ENCODE measurements around the gene EHMT1.

Gene EHMT1

DNA sequence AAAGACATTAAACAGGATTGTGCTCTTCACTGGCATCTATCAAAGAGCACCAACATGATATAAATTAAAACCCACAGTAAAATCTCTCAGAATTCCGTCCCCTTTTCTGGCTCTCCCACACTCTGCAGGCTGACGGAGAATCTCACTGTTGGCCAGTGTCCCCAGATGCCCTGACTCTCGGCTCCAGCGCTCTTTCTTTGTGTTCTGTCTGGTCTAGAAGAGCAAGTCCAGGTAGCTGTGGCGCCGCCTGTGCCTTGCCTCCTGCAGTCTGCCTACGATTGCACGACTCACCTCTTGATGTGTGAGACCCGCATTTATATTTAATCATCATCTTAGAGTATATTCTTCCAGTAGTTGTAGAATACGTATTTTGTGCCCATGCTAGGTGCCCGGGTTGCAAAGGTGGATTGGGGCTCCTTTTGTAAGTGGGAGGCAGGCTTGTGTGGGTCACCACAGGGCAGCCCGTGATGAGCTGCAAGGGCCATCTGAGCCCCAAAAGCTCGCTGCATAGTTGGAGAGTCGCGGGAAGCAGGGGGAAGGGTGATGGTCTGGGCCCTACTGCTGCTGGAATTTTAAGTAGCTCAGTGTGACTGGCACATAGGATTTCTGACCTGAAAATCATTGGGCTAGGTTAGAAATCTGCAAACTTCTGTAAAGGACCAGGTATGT lies 55.6 kb downstream of the EHMT1 start:
- no peak for DNase-seq (ENCODE audit: low read depth)

DNA sequence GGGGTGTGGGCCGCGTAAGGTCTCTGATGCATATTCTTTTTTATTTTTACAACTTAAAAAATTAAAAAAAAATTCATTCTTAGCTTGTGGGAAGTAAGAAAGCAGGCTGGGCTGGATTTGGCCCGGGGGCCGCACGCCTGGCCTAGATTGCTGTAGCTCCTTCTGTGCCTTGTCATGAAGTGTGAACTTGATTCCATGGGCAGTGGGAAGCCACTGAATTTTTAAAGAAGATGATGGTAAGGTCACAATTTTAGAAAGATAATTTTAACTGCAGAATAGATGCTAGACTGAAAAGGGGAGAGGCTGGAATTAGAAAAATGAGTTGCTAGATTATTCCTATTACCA lies 56.1 kb downstream of the EHMT1 start:
- no peak for DNase-seq (ENCODE audit: low read depth)

DNA sequence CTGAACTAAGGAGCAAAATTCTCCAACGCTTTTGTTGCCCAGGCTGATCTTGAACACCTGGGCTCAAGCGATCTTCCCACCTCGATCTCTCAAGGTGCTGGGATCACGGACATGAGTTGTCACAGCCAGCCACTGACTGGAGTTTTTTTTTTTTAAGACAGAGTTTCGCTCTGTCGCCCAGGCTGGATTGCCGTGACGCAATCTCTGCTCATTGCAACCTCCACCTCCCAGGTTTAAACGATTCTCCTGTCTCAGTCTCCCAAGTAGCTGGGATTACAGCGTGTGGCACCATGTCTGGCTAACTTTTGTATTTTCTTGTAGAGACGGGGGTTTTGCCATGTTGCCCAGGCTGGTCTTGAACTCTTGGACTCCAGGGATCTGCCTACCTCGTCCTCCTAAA lies 58.2 kb downstream of the EHMT1 start:
- no peak for DNase-seq (ENCODE audit: low read depth)

DNA sequence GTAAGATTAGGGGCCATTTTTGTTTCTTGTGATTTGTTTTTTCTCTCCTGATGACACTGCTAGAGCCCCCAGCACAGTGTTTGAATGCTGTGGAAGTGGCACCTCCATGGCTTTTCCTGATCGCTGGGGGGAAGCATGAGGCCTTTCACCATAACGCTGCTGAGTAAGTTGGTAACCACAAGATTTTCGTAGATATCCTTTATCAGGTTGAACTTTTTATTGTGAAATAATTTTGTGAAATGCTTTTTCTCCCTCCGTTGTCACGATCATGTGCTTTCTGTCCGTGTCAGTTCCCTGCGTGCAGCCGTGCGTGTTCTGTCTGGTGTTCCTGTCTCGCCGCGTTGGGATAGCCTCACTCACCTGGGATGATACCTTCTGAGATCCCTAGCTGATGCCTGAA lies 59.4 kb downstream of the EHMT1 start:
- no peak for DNase-seq (ENCODE audit: low read depth)

DNA sequence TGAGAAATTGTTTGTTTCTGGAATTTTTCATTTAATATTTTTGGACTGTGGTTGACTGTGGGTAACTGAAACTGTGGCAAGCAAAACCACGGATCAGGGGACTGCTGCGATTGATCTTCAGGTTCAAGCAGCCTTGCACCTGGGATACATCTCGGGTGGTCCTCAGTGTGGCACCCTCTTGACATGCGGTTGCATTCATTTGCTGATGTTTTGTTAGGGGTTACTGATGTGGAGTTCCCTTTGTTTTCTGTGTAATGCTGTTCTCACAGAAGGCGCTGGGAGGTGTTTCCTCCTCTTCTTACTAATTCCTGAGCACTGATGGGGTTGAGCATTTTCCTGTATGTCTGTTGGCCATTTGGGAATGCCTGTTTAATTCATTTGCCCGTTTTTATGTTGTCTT lies 60.4 kb downstream of the EHMT1 start:
- DNase-seq (ENCODE audit: low read depth) = no peak

DNA sequence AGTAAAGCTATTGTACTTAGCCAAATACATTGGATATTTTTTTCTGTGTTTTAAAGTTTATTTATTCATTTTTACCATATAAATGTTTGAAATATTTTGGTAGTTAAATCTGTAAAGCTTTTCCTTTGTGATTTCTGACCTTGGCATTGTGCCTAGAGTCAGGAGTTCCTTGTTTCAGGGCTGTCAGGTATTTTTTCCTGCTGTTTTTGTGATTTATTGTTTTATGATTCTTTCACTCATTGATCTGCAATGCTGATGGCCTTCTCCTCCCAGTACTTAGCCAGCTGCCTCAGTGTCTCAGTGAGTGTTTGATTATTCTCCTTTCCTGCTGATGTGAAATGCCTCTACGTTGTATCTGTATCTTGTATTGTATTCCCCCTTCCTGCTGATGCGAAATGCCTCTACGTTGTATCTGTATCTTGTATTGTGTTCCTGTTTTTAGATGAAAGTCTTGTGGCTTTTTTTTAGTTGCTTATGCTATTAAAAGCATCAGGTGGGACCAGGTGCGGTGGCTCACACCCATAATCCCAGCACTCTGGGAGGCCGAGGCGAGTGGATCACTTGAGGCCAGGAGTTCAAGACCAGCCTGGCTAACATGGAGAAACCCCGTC lies 61.0 kb downstream of the EHMT1 start:
- no peak for DNase-seq (ENCODE audit: low read depth)

DNA sequence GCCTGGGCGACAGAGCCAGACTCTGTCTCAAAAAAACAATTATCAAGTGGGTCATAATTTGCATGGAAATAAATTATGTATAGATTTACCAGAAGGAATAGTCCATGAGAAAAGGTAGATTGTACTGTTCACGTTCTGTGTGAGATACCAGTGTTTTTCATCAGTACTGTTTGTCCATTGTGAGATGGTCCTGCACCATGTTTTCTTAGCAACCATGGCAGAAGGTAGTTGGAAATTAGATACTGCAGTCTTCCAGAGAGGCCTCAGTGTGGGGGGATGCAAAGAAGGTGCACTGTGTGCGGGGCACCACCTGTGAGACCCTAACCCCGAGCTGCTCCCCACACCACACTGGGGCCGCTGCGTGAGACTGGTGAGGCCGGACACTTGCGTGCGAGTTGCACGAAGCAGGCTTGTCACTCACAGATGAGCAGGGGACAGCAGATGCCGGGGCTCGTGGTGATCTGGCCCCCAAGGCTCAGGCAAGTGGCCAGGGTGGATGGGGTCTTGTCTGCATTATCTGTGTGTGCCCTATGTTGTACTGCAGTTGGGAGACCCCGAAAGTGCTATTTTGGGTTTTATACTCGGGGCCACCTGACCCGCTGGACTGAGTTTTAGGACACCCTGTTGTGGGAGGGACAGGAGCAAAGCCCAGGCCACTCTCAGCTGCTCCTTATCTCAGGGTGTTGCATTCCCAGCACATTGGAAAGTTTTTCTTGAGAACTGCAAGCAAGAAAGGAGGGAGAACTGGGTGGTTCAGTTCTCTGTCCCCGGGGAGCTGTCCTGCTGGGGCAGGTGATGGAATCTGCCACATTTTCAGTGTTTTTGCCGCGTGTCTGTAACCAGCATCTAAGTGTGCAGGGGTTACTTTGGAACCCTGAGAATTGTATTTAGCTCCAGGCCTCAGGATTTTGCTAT lies 61.9 kb downstream of the EHMT1 start:
- DNase-seq (ENCODE audit: low read depth) = no peak

DNA sequence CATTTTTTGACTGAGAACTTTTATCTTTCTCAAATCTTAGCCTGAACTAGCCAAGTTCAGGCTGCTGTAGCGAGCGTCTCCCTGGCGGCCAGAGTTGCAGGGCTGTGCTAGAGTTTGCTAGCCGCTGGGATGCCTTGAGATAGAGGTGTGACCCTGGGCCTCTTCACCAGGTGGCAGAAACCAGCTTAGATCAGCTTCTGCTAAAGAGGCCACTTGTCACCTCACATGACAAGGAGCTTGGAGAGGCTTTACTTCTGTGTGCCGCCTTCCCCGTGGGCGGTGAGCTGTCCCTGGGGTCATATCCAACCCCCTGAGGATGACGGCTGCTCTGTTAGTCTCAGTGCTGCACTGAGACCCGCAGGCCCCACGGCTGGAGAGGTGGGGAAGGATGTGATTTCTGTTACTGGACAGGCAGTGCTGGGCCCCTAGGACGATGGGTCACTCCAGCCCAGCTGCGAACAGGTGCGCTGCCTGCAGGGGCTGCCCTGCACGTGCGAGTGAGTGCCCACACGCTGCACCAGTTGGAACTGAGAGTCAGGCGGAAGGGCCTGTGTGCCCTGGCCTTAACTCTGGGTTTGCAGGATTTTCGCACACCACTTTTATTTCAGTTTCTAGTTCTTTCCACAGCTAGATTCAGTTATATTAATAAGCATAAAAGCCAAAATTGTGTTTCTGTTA lies 63.8 kb downstream of the EHMT1 start:
- DNase-seq (ENCODE audit: low read depth) = no peak

DNA sequence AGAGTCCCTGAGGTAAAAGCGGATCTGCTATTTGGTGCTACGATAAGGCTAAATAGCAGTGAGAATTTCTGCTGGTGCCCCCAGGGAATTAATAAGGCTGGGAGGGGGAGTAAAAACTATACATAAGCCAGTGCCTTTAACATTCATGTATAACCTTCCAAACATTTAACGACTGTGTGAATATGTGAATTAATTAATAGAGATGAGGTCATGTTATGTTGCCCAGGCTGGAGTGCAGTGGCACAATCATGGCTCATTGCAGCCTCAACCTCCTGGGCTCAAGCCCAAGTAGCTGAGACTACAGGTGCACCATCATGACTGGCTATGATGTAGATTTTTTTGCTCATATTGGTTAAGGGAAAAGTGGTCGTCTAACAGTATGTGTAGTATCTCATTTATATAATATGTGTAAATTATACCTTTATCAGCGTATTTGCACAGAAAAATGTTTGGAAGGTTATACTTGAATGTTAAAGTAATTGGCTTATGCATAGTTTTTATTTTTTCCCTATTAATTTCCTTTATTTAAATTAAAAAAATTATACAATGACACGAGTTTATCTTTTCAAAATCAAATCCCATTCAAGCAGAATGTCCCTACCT lies 64.6 kb downstream of the EHMT1 start:
- no peak for DNase-seq (ENCODE audit: low read depth)

DNA sequence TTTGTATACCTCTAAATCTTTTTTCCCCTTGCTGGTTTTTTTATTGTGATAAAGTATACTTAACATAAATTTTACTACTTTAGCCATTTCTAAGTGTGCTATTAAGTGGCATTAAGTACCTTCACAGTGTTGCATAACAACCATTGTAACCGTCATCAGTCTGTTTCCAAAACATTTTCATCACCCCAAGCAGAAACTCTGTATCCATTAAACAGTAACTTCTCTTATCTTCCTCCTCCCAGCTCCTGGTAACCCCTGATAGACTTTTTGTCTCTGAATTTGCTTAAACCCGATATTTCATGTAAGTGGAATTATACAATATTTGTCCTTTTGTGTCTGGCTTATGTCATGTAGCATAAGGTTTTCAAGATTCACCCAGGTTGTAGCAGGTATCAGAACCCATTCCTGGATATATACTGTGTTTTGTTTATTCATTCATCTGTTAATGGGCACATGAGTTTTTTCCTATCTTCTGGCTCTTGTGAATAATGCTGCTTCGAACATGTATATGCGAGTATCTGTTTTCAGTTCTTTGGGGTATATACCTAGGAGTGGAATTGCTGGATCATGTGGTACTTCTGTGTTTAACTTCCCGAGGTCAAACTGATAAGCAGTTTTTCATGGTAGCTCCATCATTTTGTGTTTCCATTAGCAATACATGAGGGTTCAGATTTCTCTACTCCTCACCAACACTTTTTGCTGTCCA lies 66.4 kb downstream of the EHMT1 start:
- no peak for DNase-seq (ENCODE audit: low read depth)

DNA sequence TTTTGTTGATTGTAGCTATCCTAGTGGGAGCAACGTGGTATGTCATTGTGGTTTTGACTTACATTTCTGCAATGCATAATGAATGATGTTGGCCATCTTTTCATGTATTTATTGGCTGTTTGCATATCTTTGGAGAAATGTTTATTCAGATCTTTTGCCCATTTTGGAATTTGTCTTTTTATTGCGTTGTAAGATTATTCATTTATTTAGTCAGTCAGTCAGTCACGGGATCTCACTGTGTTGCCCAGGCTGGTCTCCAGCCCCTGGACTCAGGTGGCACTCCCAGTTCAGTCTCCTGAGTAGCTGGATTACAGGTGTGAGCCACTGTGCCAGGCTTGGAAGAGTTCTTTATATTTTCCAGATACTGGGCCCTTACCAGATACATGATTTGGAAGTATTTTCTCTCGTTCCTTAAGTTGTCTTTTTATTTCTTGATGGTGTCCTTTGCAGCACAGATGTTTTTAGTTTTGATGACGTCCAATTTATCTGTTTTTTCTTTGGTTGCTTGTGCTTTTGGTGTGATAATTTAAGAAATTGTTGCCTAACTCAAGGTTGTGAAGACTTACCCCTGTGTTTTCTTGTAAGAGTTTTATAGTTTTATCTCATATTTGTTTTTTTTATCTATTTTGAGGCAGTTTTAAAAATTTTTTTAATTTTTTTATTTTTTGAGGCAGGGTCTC lies 67.1 kb downstream of the EHMT1 start:
- no peak for DNase-seq (ENCODE audit: low read depth)

DNA sequence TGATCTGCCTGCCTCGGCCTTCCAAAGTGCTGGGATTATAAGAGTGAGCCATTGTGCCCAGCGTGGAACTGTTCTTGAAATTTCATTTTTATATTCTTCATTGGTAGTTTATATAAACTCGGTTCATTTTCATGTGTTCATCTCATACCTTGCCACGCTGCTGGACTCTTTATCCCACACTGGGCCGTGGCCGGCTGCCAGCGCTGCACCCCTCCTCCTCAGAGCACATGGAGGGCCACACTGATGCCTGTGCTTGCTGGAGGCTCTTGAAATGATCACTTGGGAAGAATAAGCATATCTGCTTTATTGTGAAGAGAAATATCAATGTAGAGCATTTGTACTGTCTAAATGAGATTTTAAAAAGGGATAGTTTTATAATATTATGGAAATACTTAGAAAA lies 69.5 kb downstream of the EHMT1 start:
- DNase-seq (ENCODE audit: low read depth) = no peak

DNA sequence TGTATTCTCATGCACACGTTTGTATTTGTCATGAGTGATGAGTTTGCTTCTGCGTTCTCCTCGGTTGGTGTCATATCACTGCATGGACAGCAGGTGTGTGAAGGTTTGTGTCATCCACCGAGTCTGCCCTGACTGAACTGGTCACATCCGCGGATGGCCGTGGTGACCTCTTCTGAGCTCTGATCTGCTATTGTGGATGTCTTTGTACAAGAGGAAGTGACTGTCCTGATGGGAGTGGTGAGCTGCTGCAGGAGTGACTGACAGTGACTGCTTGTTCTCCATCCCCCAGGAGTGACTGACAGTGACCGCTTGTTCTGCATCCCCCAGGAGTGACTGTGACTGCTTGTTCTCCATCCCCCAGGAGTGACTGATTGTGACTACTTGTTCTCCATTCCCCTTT lies 69.9 kb downstream of the EHMT1 start:
- no peak for DNase-seq (ENCODE audit: low read depth)

DNA sequence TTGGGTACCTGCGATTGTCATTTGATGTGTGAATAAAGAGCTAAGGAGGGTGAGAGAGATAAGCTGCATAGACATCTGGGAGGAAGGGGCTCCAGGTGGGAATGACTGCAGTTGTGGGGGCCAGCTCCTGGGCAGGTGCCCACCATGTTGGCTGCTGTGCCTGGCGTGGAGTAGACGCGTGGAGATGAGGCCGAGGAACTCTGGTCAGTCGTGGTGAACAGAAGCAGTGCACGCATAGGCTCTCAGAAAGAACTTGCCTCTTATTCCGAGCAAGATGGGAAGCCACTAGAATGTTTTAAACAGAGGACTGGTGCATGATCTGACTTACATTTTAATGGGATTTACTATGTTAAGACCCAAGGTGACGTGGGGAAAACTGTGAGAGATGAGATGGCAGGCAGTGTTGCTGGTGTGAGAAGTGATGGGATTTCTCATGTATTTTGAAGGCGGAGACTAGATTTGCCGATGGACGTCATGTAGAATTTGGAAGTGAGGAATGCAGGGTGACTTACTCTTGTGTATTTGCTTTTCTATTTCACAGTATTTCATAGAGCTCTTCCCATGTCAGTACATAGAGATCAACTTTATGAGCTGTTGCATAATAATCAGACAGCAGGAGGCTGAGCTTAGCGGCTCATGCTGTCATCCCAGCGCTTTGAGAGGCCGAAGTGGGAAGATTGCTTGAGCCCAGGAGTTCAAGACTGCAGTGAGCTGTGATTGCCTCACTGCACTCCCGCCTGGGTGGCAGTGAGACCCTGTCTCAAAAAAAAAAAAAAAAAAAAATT lies 71.1 kb downstream of the EHMT1 start:
- no peak for DNase-seq (ENCODE audit: low read depth)

DNA sequence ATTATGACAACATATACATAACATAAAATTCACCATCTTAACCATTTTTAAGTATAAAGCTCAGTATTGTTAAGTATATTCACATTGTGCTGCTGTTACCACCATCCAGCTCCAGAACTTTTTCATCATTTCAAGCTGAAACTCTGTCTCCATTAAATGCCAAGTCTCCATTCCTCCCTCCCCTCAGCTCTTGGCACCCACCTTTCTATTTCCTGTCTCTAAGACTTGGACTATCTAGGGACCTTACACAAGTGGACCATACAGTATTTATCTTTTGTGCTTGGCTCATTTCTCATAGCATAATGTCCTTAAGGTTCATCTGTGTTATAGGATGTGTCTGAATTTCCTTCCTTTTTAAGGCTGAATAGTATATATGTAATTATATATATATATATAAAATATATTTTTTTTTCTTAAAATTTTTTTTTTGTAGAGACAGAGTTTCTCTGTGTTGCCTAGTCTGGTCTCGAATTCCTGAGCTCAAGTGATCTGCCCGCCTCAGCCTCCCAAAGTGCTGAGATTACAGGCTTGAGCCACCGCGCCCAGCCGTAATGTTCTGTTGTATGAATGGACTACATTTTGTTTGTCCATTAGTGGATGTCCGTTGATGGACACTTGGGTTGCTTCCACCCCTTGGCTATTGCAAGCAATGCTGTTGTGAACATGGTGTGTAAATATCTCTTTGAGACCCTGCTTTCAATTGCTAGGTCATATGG lies 72.3 kb downstream of the EHMT1 start:
- DNase-seq (ENCODE audit: low read depth) = no peak

DNA sequence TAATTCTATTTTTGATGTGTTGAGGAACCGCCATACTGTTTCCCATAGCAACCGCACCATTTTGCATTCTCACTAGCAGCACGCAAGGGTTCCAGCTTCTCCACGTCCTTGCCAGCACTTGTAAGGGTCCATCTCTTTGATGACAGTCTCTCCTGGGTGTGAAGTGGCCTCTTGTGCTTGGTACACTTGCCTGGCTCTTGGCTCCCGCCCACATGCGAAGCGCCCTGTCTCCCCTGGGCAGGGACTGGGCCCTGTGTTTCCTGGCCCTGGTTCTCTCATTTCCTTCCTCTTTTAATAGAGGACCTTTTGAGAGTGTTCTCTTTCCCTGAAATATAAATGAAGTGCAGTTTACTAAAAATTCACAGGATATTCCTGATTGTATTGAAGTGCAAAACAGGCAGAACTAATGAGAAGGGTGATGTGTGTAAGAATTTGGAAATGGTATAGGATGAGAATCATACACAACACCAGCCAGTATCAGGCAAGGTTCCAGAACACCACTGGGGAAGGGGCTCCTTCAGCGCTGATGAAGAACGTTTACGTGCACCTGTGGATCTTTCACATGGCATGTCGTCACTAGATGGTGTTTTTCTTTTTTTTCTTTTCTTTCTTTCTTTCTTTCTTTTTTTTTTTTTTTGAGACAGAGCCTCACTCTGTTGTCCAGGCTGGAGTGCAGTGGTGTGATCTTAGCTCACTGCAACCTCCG lies 73.0 kb downstream of the EHMT1 start:
- DNase-seq (ENCODE audit: low read depth) = no peak

DNA sequence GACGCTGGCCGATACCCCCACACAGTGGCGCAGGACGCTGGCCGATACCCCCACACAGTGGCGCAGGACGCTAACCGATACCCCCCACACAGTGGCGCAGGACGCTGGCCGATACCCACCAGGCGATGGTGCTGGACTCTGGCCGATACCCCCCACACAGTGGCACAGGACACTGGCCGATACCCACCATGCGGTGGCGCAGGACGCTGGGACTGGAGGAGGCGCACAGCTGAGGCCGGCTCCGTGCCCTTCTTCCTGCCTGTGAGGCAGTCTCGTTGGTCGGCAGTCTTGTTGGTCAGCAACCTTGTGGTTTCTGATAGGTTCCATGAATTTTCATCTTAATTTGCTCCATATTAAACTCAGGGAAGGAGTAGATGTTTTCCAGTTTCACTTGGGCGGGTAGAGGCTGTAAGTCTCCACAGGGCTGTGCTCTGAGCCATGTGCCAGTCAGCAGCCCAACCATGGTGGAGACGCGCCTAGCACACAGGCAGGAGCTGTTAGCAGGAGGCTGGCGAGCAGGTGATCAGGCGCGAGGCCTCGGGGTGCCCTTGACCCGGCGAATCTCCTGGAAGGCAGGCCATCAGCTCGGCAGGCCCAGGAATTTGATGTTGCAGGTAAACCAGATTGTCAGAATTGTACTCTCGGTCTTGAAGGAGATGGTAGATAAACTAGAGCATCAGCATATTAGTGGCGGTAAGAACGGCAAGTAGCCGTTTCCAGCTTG lies 75.6 kb downstream of the EHMT1 start:
- no peak for DNase-seq (ENCODE audit: low read depth)
